Calu3 (cell line): Measurements from ENCODE around the gene FAM8A1. TPM values are rescaled to one million over a fixed set of nuclear protein-coding genes. Genes with fewer than 3 reads are reported as not detected.

ENCODE experiments used
- BruUV-seq: library from RNA; stranded (reverse); fragments of 400-500 nt; replicated peaks from 2 replicates; lab custom pipeline; 2021; lab: Mats Ljungman, UMichigan
- CTCF ChIA-PET: fragments of 300-600 bp; sonication (Branson Sonifier 250); formaldehyde crosslinking; loops from one replicate; lab custom pipeline; 2022; ENCODE audit warnings: antibody characterized with exemption; lab: Charles Lee
- DNase-seq: peaks from one replicate; pipeline ENCODE4 v3.0.0; 2022
- H3K27ac Mint-ChIP-seq: one replicate; pipeline ENCODE4 v1.8.0; 2022; ENCODE audit warnings: mixed read lengths; ENCODE audit not compliant: unreplicated experiment
- H3K27me3 Mint-ChIP-seq: one replicate; pipeline ENCODE4 v1.8.0; 2022; ENCODE audit warnings: mixed read lengths; ENCODE audit not compliant: unreplicated experiment
- H3K36me3 Mint-ChIP-seq: one replicate; pipeline ENCODE4 v1.8.0; 2022; ENCODE audit warnings: mild to moderate bottlenecking, moderate library complexity, mixed read lengths; ENCODE audit not compliant: insufficient read depth, unreplicated experiment
- H3K4me1 Mint-ChIP-seq: one replicate; pipeline ENCODE4 v1.8.0; 2022; ENCODE audit warnings: mild to moderate bottlenecking, low read depth, mixed read lengths; ENCODE audit not compliant: unreplicated experiment
- H3K4me3 Mint-ChIP-seq: one replicate; pipeline ENCODE4 v1.8.0; 2022; ENCODE audit warnings: mild to moderate bottlenecking, low read depth, moderate library complexity, mixed read lengths; ENCODE audit not compliant: unreplicated experiment
- H3K9me3 Mint-ChIP-seq: one replicate; pipeline ENCODE4 v1.8.0; 2022; ENCODE audit warnings: low read depth, mixed read lengths; ENCODE audit not compliant: unreplicated experiment
- intact Hi-C: fragments of 100-400 bp; cut with micrococcal nuclease; formaldehyde crosslinking; loops from one replicate; pipeline ENCODE4 v1.10.0; 2022; ENCODE audit not compliant: unreplicated experiment
- total RNA-seq: library from RNA; stranded (reverse); gene quantifications from 2 replicates; pipeline ENCODE4 v1.2.3, GENCODE V29; 2022
- TF ChIP-seq, protein P1 (sequence below): fragments of 200-600 bp; IDR thresholded peaks from one replicate; pipeline ENCODE4 v1.8.0; 2022; ENCODE audit warnings: antibody characterized with exemption; ENCODE audit not compliant: unreplicated experiment

The FAM8A1 gene
- total RNA-seq, 1 experiment from 2014 or later: 11.8 TPM

DNA sequence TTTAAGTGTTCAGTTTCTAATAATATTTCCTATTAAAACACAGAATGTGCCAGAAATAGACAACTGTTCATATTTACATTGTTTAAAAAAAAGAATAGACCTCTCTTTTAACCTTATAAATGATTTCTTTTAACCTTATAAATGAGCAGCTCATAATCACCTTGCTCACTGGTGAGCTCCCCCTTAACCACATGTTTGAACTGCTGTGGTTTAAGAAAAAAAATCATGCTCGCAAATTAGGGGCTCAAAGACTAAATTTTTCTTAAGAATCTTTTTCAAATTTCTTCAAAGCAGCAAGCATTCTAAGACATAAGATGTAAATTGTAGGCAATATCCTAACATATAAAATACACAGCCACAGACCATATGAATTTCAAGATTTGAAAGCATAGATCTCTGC is 32.8 kb downstream of the FAM8A1 start:
- no peaks in the 10 kb centered on the region for H3K27me3 Mint-ChIP-seq
- H3K9me3 Mint-ChIP-seq: no peaks in the 10 kb centered on the region
- intact Hi-C loops: no loop called here
- H3K4me3 Mint-ChIP-seq: no peak overlapping the region
- BruUV-seq: no TSS peak
- TF ChIP-seq, protein P1, sequence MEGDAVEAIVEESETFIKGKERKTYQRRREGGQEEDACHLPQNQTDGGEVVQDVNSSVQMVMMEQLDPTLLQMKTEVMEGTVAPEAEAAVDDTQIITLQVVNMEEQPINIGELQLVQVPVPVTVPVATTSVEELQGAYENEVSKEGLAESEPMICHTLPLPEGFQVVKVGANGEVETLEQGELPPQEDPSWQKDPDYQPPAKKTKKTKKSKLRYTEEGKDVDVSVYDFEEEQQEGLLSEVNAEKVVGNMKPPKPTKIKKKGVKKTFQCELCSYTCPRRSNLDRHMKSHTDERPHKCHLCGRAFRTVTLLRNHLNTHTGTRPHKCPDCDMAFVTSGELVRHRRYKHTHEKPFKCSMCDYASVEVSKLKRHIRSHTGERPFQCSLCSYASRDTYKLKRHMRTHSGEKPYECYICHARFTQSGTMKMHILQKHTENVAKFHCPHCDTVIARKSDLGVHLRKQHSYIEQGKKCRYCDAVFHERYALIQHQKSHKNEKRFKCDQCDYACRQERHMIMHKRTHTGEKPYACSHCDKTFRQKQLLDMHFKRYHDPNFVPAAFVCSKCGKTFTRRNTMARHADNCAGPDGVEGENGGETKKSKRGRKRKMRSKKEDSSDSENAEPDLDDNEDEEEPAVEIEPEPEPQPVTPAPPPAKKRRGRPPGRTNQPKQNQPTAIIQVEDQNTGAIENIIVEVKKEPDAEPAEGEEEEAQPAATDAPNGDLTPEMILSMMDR: no peak
- CTCF ChIA-PET: no interaction called here
- H3K27ac Mint-ChIP-seq: no peak overlapping the region
- peaks cover 42% of the 10 kb centered on the region for H3K36me3 Mint-ChIP-seq
- peaks cover 11% of the 10 kb centered on the region for H3K4me1 Mint-ChIP-seq
- no peak for DNase-seq

DNA sequence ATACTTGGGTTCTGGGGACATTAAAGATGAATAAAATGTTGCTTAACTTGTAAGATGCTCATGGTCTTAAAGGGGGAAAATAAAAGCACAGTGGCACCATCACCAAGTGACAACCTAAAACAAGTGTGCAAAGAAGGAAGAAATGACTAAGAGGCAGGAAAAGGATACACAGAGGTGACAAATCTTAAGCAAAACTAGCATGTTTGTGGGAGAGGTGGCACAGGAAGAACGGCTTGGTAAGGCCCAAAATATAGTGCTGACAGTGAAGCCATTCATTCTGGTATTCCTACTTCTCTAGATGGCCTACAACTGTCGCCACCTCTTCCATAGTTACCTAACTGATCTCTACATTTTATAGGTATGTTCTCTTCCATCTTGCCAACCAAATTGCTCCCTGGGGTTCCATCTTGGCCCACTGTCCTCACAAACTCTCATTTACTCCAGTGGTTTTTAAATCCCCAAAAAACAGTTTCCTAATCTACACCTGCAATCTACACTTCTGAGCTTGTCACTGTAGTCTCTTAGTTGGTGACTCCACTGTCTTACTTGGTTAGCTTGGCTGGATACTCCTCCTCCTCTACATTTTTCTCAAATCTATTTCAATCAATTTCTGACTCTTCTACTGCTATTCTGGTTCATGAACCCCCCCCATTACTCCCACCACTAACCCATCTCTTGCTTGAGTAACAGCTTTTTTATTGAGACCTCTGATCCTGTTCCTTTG is 33.5 kb downstream of the FAM8A1 start:
- BruUV-seq: no TSS peak
- H3K27me3 Mint-ChIP-seq: no peaks in the 10 kb centered on the region
- H3K36me3 Mint-ChIP-seq: peaks cover 41% of the 10 kb centered on the region
- H3K4me3 Mint-ChIP-seq: no peak overlapping the region
- no peak overlapping the region for H3K27ac Mint-ChIP-seq
- TF ChIP-seq, protein P1: no peak
- DNase-seq: no peak
- intact Hi-C loops: no loop called here
- H3K9me3 Mint-ChIP-seq: no peaks in the 10 kb centered on the region
- H3K4me1 Mint-ChIP-seq: peaks cover 11% of the 10 kb centered on the region
- CTCF ChIA-PET: no interaction called here

DNA sequence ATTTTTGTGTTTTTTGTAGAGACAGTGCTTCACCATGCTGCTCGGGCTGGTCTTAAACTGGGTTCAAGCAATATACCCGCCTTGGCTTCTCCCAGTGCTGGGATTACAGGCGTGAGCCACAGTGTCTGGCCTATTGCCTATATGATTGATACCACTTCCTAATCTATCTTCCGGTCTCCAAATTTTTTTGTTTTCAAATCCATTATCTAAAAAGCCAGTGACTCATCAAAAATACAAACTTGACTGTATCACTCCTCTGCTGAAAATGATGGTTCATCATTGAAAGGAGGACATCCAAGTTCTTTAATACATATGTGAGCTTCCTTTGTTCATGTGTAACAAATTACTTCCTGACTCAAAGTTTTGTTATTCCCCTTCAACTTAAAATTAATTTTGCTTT is 35.5 kb downstream of the FAM8A1 start:
- Mint-ChIP-seq H3K4me1 (no peaks in the 10 kb centered on the region), H3K4me3 (no peak overlapping the region), H3K36me3 (peaks cover 29% of the 10 kb centered on the region), H3K9me3 (no peaks in the 10 kb centered on the region), H3K27ac (no peak overlapping the region), H3K27me3 (no peaks in the 10 kb centered on the region)
- intact Hi-C loops: no loop called here
- no peak for DNase-seq
- CTCF ChIA-PET: interaction anchor here (0.7 kb wide), 1 partner anchor 60 kb away, joined by 3 read pairs; no protein-coding TSS in a partner anchor
- no TSS peak for BruUV-seq
- TF ChIP-seq, protein P1: no peak

DNA sequence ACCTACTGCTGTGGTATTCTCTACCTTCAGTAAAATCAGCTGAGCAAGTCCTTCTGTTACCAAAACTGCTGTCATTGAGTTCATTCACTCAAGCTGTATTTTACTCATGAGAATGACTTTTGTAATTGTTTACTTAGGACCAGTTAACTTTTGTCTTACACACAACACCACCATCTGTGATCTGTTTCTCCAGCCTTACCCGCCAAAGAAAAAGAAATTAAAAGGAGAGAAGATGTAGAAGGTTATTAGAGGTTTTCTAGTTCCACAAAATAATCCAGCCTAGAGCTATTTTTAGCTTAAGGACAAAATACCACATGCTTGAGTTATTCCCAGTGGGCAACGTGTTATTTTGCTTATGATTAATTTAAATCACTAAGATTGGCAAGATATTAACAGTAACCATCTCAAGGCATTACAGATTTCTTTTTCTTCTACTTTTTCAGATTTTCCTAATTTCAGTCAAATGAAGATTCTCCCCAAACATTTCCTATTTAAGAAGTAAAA is 38.2 kb downstream of the FAM8A1 start:
- intact Hi-C loops: no loop called here
- no peak for DNase-seq
- no peaks in the 10 kb centered on the region for H3K4me1 Mint-ChIP-seq
- no peak overlapping the region for H3K4me3 Mint-ChIP-seq
- no peak overlapping the region for H3K27ac Mint-ChIP-seq
- TF ChIP-seq, protein P1: no peak
- no peaks in the 10 kb centered on the region for H3K9me3 Mint-ChIP-seq
- no TSS peak for BruUV-seq
- CTCF ChIA-PET: interaction anchor here (0.6 kb wide), 1 partner anchor 621 kb away, joined by 4 read pairs; no protein-coding TSS in a partner anchor
- no peaks in the 10 kb centered on the region for H3K27me3 Mint-ChIP-seq
- peaks cover 28% of the 10 kb centered on the region for H3K36me3 Mint-ChIP-seq
